HG02610 (cell line): ENCODE data around the gene ERN1.

Experiments used
- ATAC-seq: cut with Tn5 transposase; IDR thresholded peaks from one replicate; pipeline ENCODE4 v1.9.1; 2021; ENCODE audit warnings: mild to moderate bottlenecking, moderate library complexity; ENCODE audit not compliant: unreplicated experiment

The ERN1 gene

GRCh38 chr17:64087252-64088005 is 42.5 kb downstream of the ERN1 start:
- ATAC-seq: no peak

GRCh38 chr17:64085650-64086005 is 44.3 kb downstream of the ERN1 start:
- ATAC-seq: no peak

- ATAC-seq: no peak
These were observed 44.8 kb downstream of the ERN1 start for GRCh38 chr17:64084940-64085649.

- ATAC-seq: no peak
These were observed 45.6 kb downstream of the ERN1 start for GRCh38 chr17:64084086-64084939.

GRCh38 chr17:64083563-64084085 is 46.3 kb downstream of the ERN1 start:
- no peak for ATAC-seq

GRCh38 chr17:64083093-64083492 is 46.9 kb downstream of the ERN1 start:
- ATAC-seq: no peak

- ATAC-seq: no peak
These were observed 47.8 kb downstream of the ERN1 start for GRCh38 chr17:64081802-64082799.

GRCh38 chr17:64080174-64080618 is 49.7 kb downstream of the ERN1 start:
- no peak for ATAC-seq

GRCh38 chr17:64077379-64077778 is 52.6 kb downstream of the ERN1 start:
- ATAC-seq: no peak

- ATAC-seq: no peak
These were observed 54.0 kb downstream of the ERN1 start for GRCh38 chr17:64075913-64076312.

- ATAC-seq: no peak
These were observed 55.1 kb downstream of the ERN1 start for GRCh38 chr17:64074704-64075426.

GRCh38 chr17:64073771-64074703 is 55.9 kb downstream of the ERN1 start:
- peak; percentile 74 for ATAC-seq

- ATAC-seq: no peak
These were observed 58.8 kb downstream of the ERN1 start for GRCh38 chr17:64071111-64071510.

GRCh38 chr17:64070213-64070612 is 59.7 kb downstream of the ERN1 start:
- ATAC-seq: no peak

GRCh38 chr17:64069143-64069542 is 60.8 kb downstream of the ERN1 start:
- ATAC-seq: no peak

- ATAC-seq: no peak
These were observed 62.3 kb downstream of the ERN1 start for GRCh38 chr17:64067657-64068056.

GRCh38 chr17:64066716-64067115 is 63.2 kb downstream of the ERN1 start:
- no peak for ATAC-seq

GRCh38 chr17:64065161-64065560 is 64.8 kb downstream of the ERN1 start:
- no peak for ATAC-seq
